Skeletal muscle satellite cell (primary cell): ENCODE data around the gene RNF38.
"Not testable (repeated sequence)": the region's sequence is repeated elsewhere in the genome, so short reads cannot be mapped to it uniquely, and the experiment has no call there.

Source experiments
- H3K27me3 ChIP-seq: 2 replicates; pipeline ENCODE4 v1.7.0; 2013; ENCODE audit warnings: low read length; ENCODE audit not compliant: control insufficient read depth, insufficient read depth
- H3K36me3 ChIP-seq: 2 replicates; pipeline ENCODE4 v1.7.0; 2013; ENCODE audit warnings: mild to moderate bottlenecking, control low read depth, low read length; ENCODE audit not compliant: insufficient read depth
- H3K4me1 ChIP-seq: 2 replicates; pipeline ENCODE4 v1.7.0; 2013; ENCODE audit warnings: low read length; ENCODE audit not compliant: control insufficient read depth, insufficient read depth
- H3K4me2 ChIP-seq: 2 replicates; pipeline ENCODE4 v1.7.0; 2013; ENCODE audit warnings: mild to moderate bottlenecking, low read length
- H3K4me3 ChIP-seq: 2 replicates; pipeline ENCODE4 v1.7.0; 2013; ENCODE audit warnings: low read length
- H3K9ac ChIP-seq: 2 replicates; pipeline ENCODE4 v1.7.0; 2013; ENCODE audit warnings: mild to moderate bottlenecking, low read depth, low read length, moderate library complexity
- H3K9me3 ChIP-seq: replicated peaks from 2 replicates; pipeline ENCODE4 v1.7.0; 2013; ENCODE audit warnings: mild to moderate bottlenecking, control low read depth, low read length

The RNF38 gene

DNA sequence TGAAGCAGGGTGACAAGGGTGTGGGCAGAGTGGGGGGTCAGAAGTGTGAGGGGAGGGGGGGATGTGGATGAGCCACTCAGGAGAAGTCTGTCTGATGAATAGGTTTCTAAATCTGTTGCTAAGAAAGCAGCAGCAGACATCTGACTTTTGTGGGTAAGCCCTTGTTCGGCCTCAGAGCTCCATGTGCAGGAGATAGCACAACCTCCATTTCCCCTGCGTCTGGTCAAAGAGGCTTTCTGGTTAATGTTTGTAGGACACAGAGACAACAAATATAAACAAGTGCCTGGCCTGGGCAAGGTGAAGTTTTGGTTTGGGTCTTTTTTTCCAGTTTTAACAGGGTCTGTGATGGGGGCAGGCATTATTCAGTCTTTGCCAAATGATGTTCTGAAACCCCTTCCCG is 84.8 kb downstream of the RNF38 start:
- H3K4me3 ChIP-seq = no peak overlapping the region
- no peaks in the 10 kb centered on the region for H3K9me3 ChIP-seq
- no peaks in the 10 kb centered on the region for H3K36me3 ChIP-seq
- peaks cover 12% of the 10 kb centered on the region for H3K27me3 ChIP-seq
- H3K9ac ChIP-seq = no peak overlapping the region
- no peaks in the 10 kb centered on the region for H3K4me1 ChIP-seq
- no peak overlapping the region for H3K4me2 ChIP-seq

DNA sequence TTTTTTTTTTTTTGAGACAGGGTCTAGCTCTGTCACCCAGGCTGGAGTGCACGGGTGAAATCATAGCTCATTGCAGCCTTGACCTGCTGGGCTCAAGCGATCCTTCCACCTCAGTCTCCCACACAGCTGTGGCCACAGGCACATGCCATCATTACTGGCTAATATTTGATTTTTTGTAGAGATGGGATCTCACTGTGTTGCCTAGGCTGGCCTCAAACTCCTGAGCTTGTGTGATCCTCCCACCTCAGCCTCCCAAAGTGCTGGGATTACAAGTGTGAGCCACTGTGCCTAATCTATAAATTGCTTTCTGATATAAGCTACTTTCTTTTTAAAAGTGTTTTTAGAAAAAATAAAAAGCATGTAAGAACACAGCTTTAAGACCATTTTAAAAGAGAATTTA is 85.3 kb downstream of the RNF38 start:
- H3K36me3 ChIP-seq = no peaks in the 10 kb centered on the region
- H3K9ac ChIP-seq = no peak overlapping the region
- peaks cover 12% of the 10 kb centered on the region for H3K27me3 ChIP-seq
- no peak overlapping the region for H3K4me2 ChIP-seq
- no peaks in the 10 kb centered on the region for H3K4me1 ChIP-seq
- H3K4me3 ChIP-seq = no peak overlapping the region
- no peaks in the 10 kb centered on the region for H3K9me3 ChIP-seq

DNA sequence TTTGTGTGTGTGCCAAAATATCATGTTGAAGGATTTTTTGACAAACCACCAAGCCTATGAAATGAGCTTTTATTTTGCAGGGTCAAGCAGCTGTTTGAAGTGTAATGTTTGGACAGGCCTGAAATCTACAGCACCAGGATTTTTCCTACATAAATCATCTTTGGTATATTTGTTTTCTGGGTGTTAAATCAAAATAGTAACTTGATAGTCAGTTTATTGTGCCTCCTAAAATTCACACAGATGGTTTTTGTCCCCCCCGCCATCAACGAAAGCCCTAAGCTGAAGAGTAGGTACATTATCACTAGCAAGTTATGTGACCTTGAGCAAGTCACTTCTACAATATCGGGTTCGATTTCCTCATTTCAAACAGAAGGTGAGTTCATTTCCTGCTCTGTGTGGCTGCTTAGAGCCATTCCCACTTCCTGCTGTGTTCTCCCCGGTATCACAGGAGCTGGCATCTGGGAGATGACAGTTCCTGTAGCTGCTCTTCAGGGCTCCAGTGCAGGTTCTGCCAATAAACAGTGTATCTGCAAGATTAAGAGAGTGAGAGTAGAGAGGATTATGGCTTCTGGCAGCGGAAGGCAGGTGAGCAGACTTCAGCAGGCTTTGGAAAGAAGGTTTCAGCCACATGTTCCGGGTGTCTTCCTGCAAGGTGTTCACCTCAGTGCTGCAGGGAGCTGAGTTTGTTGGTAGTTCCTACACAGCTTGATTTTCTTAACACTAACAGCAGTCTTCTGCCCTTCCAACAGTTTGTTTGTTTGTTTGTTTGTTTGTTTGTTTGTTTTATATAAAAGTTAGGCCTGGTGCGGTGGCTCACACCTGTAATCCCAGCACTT is 93.4 kb downstream of the RNF38 start:
- H3K9ac ChIP-seq = no peak overlapping the region
- H3K27me3 ChIP-seq = no peaks in the 10 kb centered on the region
- no peak overlapping the region for H3K4me3 ChIP-seq
- H3K4me2 ChIP-seq = no peak overlapping the region
- no peaks in the 10 kb centered on the region for H3K36me3 ChIP-seq
- H3K4me1 ChIP-seq = peaks cover 6% of the 10 kb centered on the region
- no peaks in the 10 kb centered on the region for H3K9me3 ChIP-seq

DNA sequence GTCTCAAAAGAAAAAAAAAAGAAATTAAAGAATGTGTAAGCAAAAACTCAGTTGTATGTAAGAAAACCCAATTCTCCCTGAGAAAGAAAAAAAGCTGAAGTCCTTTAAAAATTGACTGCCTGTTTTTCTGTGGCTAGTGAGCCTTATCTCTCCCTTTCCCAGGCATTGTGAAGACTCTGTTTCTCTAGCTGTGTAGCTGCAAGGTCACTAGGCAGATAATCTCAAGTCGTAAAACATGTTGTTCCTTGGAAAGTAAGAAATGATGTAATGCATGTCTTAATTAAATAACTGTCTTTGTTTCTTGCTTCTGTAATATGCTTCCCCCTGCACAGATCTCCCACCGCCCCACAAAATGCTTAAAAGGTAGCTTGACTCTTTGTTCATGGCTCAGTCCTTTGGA is 95.7 kb downstream of the RNF38 start:
- not testable (repeated sequence) for H3K36me3 ChIP-seq

DNA sequence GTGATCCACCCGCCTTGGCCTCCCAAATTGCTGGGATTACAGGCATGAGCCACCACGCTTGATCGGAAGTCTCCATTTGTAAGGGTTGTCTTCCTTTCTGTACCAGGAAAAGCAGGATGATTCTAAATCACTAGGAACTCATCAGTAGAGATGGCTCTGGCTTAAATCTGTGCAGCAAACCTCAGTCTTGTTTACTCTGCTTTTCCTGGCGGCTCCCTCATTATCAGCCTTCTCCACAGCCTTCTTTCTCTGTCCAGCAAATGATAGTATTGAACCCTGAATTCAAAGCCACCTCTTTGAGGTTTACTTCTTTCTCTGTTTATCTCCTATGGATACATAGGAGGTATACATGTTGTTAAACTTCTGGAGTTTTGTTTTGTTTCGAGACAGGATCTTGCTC is 98.8 kb downstream of the RNF38 start:
- Histone ChIP-seq H3K4me2 (no peak overlapping the region), H3K4me3 (no peak overlapping the region), H3K27me3 (no peaks in the 10 kb centered on the region), H3K9me3 (no peaks in the 10 kb centered on the region), H3K36me3 (no peaks in the 10 kb centered on the region), H3K9ac (no peak overlapping the region), H3K4me1 (peaks cover under 1% of the 10 kb centered on the region)

More for the DNA sequence above, 95.7 kb downstream of the RNF38 start:
- not testable (repeated sequence) for H3K4me1 ChIP-seq, H3K4me3 ChIP-seq, H3K4me2 ChIP-seq, H3K27me3 ChIP-seq, H3K9me3 ChIP-seq, H3K9ac ChIP-seq

DNA sequence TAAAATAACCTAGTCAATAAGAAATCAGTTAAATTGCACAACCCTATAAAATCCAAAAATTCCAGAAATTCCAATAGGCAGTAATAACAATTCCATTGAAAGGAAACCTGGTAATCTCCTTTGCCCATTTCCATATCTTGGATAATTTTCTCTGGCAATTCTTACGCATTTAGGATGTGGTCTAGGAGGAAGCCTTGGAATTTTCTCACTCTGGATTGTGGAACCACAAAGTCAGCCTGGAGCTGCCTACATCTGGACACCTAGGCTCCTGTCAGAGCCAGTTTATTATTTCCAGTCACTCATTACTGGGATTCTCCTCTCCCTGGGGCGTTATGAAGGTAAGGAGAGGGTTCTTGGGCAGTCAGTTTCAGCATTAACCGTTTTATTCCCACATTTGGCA is 101.5 kb downstream of the RNF38 start:
- Histone ChIP-seq H3K4me2 (no peak overlapping the region), H3K9ac (no peak overlapping the region), H3K4me1 (no peaks in the 10 kb centered on the region), H3K4me3 (no peak overlapping the region), H3K36me3 (no peaks in the 10 kb centered on the region), H3K27me3 (no peaks in the 10 kb centered on the region), H3K9me3 (no peaks in the 10 kb centered on the region)

DNA sequence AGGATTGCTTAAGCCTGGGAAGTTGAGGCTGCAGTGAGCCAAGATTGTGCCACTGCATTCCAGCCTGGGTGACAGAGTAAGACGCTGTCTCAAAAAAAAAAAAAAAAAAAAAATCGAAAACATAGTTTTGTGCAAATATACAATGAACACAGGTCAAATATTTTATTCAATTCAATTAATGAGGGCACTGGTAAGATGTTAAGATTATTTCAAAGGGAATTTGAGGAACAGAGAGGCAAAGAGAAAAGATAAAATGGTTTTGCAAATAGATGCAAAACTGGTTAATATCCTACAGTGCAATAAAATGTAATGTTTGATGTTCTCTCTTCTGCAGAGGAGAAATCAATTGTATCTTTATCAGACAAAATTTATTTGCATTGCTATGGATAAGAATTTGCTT is 102.3 kb downstream of the RNF38 start:
- Histone ChIP-seq H3K4me1 (no peaks in the 10 kb centered on the region), H3K4me2 (no peak overlapping the region), H3K9ac (no peak overlapping the region), H3K9me3 (no peaks in the 10 kb centered on the region), H3K4me3 (no peak overlapping the region), H3K27me3 (no peaks in the 10 kb centered on the region), H3K36me3 (no peaks in the 10 kb centered on the region)

DNA sequence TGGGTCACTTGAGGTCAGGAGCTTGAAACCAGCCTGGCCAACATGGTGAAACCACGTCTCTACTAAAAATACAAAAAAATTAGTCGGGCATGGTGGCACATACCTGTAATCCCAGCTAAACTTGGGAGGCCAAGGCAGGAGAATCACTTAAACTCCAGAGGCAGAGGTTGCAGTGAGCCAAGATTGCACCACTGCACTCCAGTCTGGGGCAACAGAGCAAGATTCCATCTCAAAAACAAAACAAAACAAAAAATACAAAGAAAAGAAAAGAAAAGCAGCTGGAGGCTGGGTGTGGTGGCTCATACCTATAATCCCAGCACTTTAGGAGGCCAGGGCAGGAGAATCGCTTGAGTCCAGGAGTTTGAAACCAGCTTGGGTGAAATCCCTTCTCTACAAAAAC is 105.1 kb downstream of the RNF38 start:
- H3K9ac ChIP-seq, H3K9me3 ChIP-seq, H3K4me1 ChIP-seq, H3K36me3 ChIP-seq, H3K4me2 ChIP-seq, H3K27me3 ChIP-seq, H3K4me3 ChIP-seq: not testable (repeated sequence)

DNA sequence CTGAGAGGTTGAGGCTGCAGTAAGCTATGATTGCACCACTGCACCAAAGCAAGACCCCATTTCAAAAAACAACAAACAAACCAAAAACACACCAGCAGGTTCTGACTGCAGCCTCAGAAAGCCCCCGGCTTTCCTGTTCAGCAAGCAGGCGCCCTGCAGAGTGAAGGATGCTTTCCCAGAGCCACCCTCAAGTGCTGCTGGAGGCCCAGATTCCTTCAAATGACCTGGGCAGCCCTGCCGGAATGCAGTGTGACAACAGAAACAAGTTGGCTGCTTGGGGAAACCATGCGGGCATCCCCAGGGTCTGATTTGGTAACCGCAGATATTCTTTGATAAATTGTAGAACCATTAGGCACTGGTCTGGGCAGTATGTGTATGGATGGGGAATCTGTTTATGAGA is 106.2 kb downstream of the RNF38 start:
- Histone ChIP-seq H3K4me1 (no peaks in the 10 kb centered on the region), H3K36me3 (no peaks in the 10 kb centered on the region), H3K9ac (no peak overlapping the region), H3K4me2 (no peak overlapping the region), H3K4me3 (no peak overlapping the region), H3K27me3 (no peaks in the 10 kb centered on the region), H3K9me3 (no peaks in the 10 kb centered on the region)

DNA sequence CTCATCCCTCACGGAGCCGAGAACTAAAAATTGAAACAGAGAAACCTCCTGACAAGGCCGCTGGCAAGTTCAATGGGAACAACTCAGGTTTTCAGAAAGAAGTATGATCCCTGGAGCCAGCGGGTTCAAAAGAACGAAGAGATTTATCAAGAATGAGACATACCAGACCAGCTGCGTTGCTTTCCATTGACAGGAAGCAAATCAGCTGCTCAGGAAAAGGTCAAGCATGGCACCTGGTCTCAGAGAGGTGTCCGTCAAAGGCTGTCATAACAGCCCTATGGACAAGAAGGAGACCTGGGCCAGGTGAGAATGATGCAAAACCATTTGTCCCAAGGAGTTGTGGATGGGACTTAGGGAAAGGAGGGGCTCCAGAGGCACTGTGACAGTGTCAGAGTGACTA is 106.9 kb downstream of the RNF38 start:
- H3K4me1 ChIP-seq = no peaks in the 10 kb centered on the region
- no peaks in the 10 kb centered on the region for H3K27me3 ChIP-seq
- no peaks in the 10 kb centered on the region for H3K9me3 ChIP-seq
- no peaks in the 10 kb centered on the region for H3K36me3 ChIP-seq
- no peak overlapping the region for H3K4me2 ChIP-seq
- no peak overlapping the region for H3K4me3 ChIP-seq
- H3K9ac ChIP-seq = no peak overlapping the region

DNA sequence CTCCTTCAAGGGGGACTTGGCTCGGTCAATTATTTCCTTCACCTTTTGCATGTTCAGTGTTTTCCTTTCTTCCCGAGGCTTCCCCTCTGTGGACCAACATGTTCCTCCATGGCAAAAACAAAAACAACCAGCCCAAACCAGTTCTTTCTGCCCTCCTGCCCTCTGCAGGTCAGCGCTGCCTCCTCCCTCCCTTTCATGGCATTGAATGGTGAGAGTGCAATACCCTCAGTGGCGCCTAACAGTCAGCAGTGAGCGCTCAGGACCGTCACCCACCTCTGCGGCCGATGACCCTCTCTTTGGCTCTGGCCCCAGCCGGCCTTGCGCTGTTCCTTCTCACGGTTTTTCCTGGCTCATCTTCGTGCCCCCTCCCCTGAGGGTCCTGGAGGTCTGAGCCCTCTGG is 107.4 kb downstream of the RNF38 start:
- Histone ChIP-seq H3K4me1 (no peaks in the 10 kb centered on the region), H3K4me3 (no peak overlapping the region), H3K9ac (no peak overlapping the region), H3K36me3 (no peaks in the 10 kb centered on the region), H3K4me2 (no peak overlapping the region), H3K9me3 (no peaks in the 10 kb centered on the region), H3K27me3 (no peaks in the 10 kb centered on the region)

DNA sequence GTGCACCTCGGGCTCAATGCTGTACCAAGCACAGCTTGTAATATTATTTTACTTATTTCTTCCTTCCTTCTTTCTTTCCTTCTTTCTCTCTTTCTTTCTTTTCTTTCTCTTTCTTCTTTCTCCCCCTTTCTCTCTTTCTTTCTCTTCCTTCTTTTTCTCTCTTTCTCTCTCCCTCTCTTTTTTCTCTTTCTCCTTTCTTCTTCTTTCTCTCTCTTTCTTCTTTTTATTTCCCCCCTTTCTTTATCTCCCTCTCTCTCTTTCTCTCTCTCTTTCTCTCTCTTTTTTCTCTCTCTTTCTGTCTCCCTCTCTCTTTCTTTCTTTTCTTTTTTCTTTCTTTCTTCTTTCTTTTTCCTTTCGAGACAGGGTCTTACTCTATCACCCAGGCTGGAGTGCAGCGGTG is 109.1 kb downstream of the RNF38 start:
- no peaks in the 10 kb centered on the region for H3K27me3 ChIP-seq
- no peak overlapping the region for H3K4me3 ChIP-seq
- H3K4me1 ChIP-seq = no peaks in the 10 kb centered on the region
- H3K36me3 ChIP-seq = no peaks in the 10 kb centered on the region
- H3K9me3 ChIP-seq = no peaks in the 10 kb centered on the region
- no peak overlapping the region for H3K4me2 ChIP-seq
- no peak overlapping the region for H3K9ac ChIP-seq
